ENCODE results near the gene KDM4B. TPM values are rescaled to one million over a fixed set of nuclear protein-coding genes. Genes with fewer than 3 reads are reported as not detected.
"Not testable (repeated sequence)": the region's sequence is repeated elsewhere in the genome, so short reads cannot be mapped to it uniquely, and the experiment has no call there.

Gene KDM4B
- total RNA-seq, 2 donors from 2014 or later, result 27.8 to 38.5 TPM

DNA sequence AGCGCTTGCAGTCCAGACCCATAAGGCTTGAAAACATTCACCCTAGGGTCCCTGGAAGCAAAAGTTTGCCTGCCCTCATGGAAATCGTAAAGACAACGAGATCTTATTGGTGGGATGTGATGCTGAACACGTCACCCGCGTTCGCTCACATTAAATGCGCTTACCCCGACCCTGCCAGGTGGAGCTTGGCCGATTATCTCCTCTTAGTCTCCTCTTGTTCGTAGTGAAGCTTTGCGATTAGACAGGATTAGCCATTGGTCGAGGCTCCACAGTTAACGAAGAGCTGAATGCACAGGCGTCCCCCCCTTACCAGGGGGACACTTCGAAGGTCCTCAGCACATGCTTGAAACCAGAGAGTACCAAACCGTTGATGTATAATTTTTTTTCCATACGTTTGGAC, 16.0 kb upstream of the KDM4B start:
- Histone ChIP-seq H3K9me3 (ENCODE audit: control insufficient read depth, low read length) (no peaks in the 10 kb centered on the region), H3K9ac (ENCODE audit: extremely low read depth, low read length, poor library complexity, severe bottlenecking) (no peak overlapping the region), H3K4me1 (ENCODE audit: control insufficient read depth, insufficient read depth, low read length) (no peaks in the 10 kb centered on the region), H3K36me3 (ENCODE audit: control insufficient read depth, insufficient read depth, low read length) (peaks cover 35% of the 10 kb centered on the region), H3K27me3 (ENCODE audit: control insufficient read depth, insufficient read depth, low read length, poor library complexity, severe bottlenecking) (no peaks in the 10 kb centered on the region), H3K4me3 (ENCODE audit: low read length) (no peak overlapping the region), H3K27ac (ENCODE audit: low read depth, low read length) (no peak overlapping the region)
- H3K9me3 Mint-ChIP-seq, result no peaks in the 10 kb centered on the region
- WGBS, 2 experiments (ENCODE audit: insufficient coverage in 1 of 2, insufficient read length in 1 of 2), result 96 to 97% methylated on average over 17 to 18 of the region's 18 CpGs
- DNase-seq, result no peak
- no peaks in the 10 kb centered on the region for H3K4me1 Mint-ChIP-seq
- H3K27ac Mint-ChIP-seq, result no peak overlapping the region
- H3K4me3 Mint-ChIP-seq, result no peak overlapping the region
- H3K36me3 Mint-ChIP-seq (ENCODE audit: low read depth), result peaks cover 64% of the 10 kb centered on the region
- TF ChIP-seq, protein P1, sequence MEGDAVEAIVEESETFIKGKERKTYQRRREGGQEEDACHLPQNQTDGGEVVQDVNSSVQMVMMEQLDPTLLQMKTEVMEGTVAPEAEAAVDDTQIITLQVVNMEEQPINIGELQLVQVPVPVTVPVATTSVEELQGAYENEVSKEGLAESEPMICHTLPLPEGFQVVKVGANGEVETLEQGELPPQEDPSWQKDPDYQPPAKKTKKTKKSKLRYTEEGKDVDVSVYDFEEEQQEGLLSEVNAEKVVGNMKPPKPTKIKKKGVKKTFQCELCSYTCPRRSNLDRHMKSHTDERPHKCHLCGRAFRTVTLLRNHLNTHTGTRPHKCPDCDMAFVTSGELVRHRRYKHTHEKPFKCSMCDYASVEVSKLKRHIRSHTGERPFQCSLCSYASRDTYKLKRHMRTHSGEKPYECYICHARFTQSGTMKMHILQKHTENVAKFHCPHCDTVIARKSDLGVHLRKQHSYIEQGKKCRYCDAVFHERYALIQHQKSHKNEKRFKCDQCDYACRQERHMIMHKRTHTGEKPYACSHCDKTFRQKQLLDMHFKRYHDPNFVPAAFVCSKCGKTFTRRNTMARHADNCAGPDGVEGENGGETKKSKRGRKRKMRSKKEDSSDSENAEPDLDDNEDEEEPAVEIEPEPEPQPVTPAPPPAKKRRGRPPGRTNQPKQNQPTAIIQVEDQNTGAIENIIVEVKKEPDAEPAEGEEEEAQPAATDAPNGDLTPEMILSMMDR (conservative IDR thresholded peaks at IDR 0.05), result no peak
- no peaks in the 10 kb centered on the region for H3K27me3 Mint-ChIP-seq (ENCODE audit: insufficient read depth)

DNA sequence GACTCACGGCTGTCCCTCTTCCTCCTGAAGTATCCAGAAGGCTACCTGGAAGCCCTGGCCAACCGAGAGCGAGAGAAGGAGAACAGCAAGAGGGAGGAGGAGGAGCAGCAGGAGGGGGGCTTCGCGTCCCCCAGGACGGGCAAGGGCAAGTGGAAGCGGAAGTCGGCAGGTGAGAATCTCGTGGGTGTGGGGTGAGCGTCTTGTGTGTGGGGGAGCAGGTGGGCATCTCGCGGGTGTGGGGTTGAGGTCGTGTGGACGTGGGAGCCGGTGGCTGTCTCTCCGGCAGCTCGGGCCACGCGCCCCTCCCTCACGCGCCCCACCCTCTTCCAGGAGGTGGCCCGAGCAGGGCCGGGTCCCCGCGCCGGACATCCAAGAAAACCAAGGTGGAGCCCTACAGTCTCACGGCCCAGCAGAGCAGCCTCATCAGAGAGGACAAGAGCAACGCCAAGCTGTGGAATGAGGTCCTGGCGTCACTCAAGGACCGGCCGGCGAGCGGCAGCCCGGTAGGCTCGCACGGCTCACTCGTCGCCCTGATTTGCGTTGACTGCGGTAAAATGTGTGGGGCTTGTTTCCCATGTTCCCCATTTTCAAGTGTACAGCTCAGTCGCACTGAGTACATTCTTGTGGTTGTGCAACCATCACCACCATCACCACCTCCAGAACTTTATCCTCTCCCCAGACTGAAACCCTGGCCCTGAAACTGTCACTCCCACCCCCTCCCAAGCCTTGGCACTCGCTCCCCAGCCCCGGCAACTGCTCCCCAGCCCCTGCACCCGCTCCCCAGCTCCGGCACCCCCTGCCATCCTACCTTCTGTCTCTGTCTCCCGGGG, 14.4 kb upstream of the KDM4B start:
- DNase-seq; H3K9ac ChIP-seq (ENCODE audit: extremely low read depth, low read length, poor library complexity, severe bottlenecking); H3K27me3 ChIP-seq (ENCODE audit: control insufficient read depth, insufficient read depth, low read length, poor library complexity, severe bottlenecking); H3K4me1 ChIP-seq (ENCODE audit: control insufficient read depth, insufficient read depth, low read length); H3K4me3 ChIP-seq (ENCODE audit: low read length); H3K4me1 Mint-ChIP-seq; H3K27ac Mint-ChIP-seq; H3K27ac ChIP-seq (ENCODE audit: low read depth, low read length); H3K4me3 Mint-ChIP-seq; H3K9me3 ChIP-seq (ENCODE audit: control insufficient read depth, low read length); H3K27me3 Mint-ChIP-seq (ENCODE audit: insufficient read depth); H3K9me3 Mint-ChIP-seq: not testable (repeated sequence)
- 93 to 99% methylated on average over 16 to 42 of the region's 46 CpGs for WGBS, 2 experiments (ENCODE audit: insufficient coverage in 1 of 2, insufficient read length in 1 of 2)
- H3K36me3 Mint-ChIP-seq (ENCODE audit: low read depth), result peaks cover 62% of the 10 kb centered on the region
- H3K36me3 ChIP-seq (ENCODE audit: control insufficient read depth, insufficient read depth, low read length), result peaks cover 35% of the 10 kb centered on the region

DNA sequence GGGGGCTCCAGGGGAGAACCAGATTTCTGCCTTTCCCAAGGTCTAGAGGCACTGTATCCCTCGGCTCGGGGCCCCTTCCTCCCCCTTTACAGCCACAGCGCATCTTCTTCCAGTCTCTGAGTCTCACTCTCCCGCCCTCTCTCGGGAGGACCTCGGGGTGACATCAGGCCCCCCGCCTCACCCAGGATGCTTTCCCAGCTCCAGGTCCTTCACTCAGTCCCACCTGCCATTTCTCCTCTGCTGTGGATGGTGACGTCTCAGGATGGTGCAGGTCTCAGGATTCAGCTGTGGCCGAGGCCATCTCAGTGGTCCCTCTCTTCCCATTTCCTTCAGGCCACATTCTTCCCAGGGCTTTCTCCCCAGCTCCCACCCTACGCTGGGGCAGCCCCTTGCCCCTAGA, 13.6 kb upstream of the KDM4B start:
- Histone ChIP-seq H3K9me3 (ENCODE audit: control insufficient read depth, low read length) (no peaks in the 10 kb centered on the region), H3K4me1 (ENCODE audit: control insufficient read depth, insufficient read depth, low read length) (no peaks in the 10 kb centered on the region), H3K4me3 (ENCODE audit: low read length) (no peak overlapping the region), H3K27ac (ENCODE audit: low read depth, low read length) (no peak overlapping the region), H3K36me3 (ENCODE audit: control insufficient read depth, insufficient read depth, low read length) (peaks cover 36% of the 10 kb centered on the region), H3K27me3 (ENCODE audit: control insufficient read depth, insufficient read depth, low read length, poor library complexity, severe bottlenecking) (no peaks in the 10 kb centered on the region), H3K9ac (ENCODE audit: extremely low read depth, low read length, poor library complexity, severe bottlenecking) (no peak overlapping the region)
- no peaks in the 10 kb centered on the region for H3K27me3 Mint-ChIP-seq (ENCODE audit: insufficient read depth)
- H3K9me3 Mint-ChIP-seq, result no peaks in the 10 kb centered on the region
- peaks cover 66% of the 10 kb centered on the region for H3K36me3 Mint-ChIP-seq (ENCODE audit: low read depth)
- DNase-seq, result no peak
- WGBS, 2 experiments (ENCODE audit: insufficient coverage in 1 of 2, insufficient read length in 1 of 2), result 88 to 94% methylated on average over 8 to 10 of the region's 10 CpGs
- H3K4me3 Mint-ChIP-seq, result no peak overlapping the region
- no peaks in the 10 kb centered on the region for H3K4me1 Mint-ChIP-seq
- TF ChIP-seq, protein P1 (conservative IDR thresholded peaks at IDR 0.05), result no peak
- H3K27ac Mint-ChIP-seq, result no peak overlapping the region
